HepG2 (cell line): ENCODE results near the gene EYA2. TPM values are rescaled to one million over a fixed set of nuclear protein-coding genes. Genes with fewer than 3 reads are reported as not detected.

Experiments
- ARID2 ChIP-seq: sonication (generic); formaldehyde crosslinking; IDR thresholded peaks from 2 replicates; pipeline ENCODE4 v1.8.1; 2022; ENCODE audit warnings: mild to moderate bottlenecking, missing genetic modification reagents, borderline replicate concordance
- EZH2 ChIP-seq: conservative IDR thresholded peaks from 2 replicates; pipeline ENCODE4 v1.6.1; 2012; ENCODE audit warnings: mild to moderate bottlenecking, low read depth, low read length, moderate library complexity
- IRX3 ChIP-seq: sonication (generic); formaldehyde crosslinking; IDR thresholded peaks from 2 replicates; pipeline ENCODE4 v1.8.1; 2023; ENCODE audit warnings: mild to moderate bottlenecking, low read depth, missing genetic modification reagents, borderline replicate concordance
- MATR3 ChIP-seq: sonication (generic); formaldehyde crosslinking; IDR thresholded peaks from 2 replicates; pipeline ENCODE4 v1.4.0; 2020; ENCODE audit warnings: missing genetic modification reagents
- NCOR1 ChIP-seq: fragments of 200-600 bp; sonication (generic); IDR thresholded peaks from 2 replicates; pipeline ENCODE4 v1.7.0; 2017; ENCODE audit warnings: antibody characterized with exemption, low read length, borderline replicate concordance
- SETDB1 ChIP-seq: sonication (generic); formaldehyde crosslinking; IDR thresholded peaks from 2 replicates; pipeline ENCODE4 v1.5.1; 2020; ENCODE audit warnings: missing genetic modification reagents, mild to moderate bottlenecking, borderline replicate concordance
- THAP11 ChIP-seq: IDR thresholded peaks from 2 replicates; pipeline ENCODE4 v1.6.1; 2016; ENCODE audit warnings: missing biosample characterization, missing genetic modification reagents
- TSC22D2 ChIP-seq: sonication (generic); formaldehyde crosslinking; IDR thresholded peaks from 2 replicates; pipeline ENCODE4 v1.5.1; 2020; ENCODE audit warnings: missing genetic modification reagents, mild to moderate bottlenecking, borderline replicate concordance
- ZFAT ChIP-seq: sonication (generic); formaldehyde crosslinking; conservative IDR thresholded peaks from 2 replicates; pipeline ENCODE4 v1.8.1; 2023; ENCODE audit warnings: missing genetic modification reagents, inconsistent platforms
- ZNF607 ChIP-seq: sonication (generic); formaldehyde crosslinking; IDR thresholded peaks from 2 replicates; pipeline ENCODE4 v1.5.1; 2020; ENCODE audit warnings: missing genetic modification reagents, mild to moderate bottlenecking, borderline replicate concordance
- ZNF614 ChIP-seq: IDR thresholded peaks from 2 replicates; pipeline ENCODE4 v1.6.1; 2018; ENCODE audit warnings: missing biosample characterization, missing genetic modification reagents, inconsistent platforms, borderline replicate concordance
- ZNF674 ChIP-seq: sonication (generic); formaldehyde crosslinking; IDR thresholded peaks from 2 replicates; pipeline ENCODE4 v1.5.0; 2020; ENCODE audit warnings: low read depth, mild to moderate bottlenecking, missing genetic modification reagents
- ZNF75D ChIP-seq: sonication (generic); formaldehyde crosslinking; IDR thresholded peaks from 2 replicates; pipeline ENCODE4 v1.8.1; 2023; ENCODE audit warnings: missing genetic modification reagents, mild to moderate bottlenecking, borderline replicate concordance
- ZSCAN30 ChIP-seq: sonication (generic); formaldehyde crosslinking; IDR thresholded peaks from 2 replicates; pipeline ENCODE4 v1.5.0; 2020; ENCODE audit warnings: mild to moderate bottlenecking, missing genetic modification reagents
- polyA plus RNA-seq, 8 experiments: library from polyadenylated mRNA; depleted of rRNA in 3 of 8; stranded (reverse) in 7 of 8; unstranded in 1 of 8; fragments of >200 nt; fragmentation: Illumina TruSeq in 4 of 8; extraction: Trizol in 4 of 8; gene quantifications; 2 replicates each; pipeline versions ENCODE4 v1.2.1 to v1.2.3, GENCODE V29; 2011 to 2016; ENCODE audit warnings: low read depth in 4 of 8, missing spikeins in 1 of 8, mixed read lengths in 1 of 8; ENCODE audit not compliant: insufficient read depth in 1 of 8
- total RNA-seq, 5 experiments: library from RNA; depleted of rRNA; stranded (reverse); fragments of >200 nt; fragmentation: Illumina TruSeq; extraction: Trizol; gene quantifications; 2 replicates each; pipeline ENCODE4 v1.2.3, GENCODE V29; 2016; ENCODE audit warnings: low read depth in 1 of 5
- TF ChIP-seq, protein P1 (sequence below): sonication (generic); formaldehyde crosslinking; conservative IDR thresholded peaks from 2 replicates; pipeline ENCODE4 v1.4.0; 2020; ENCODE audit warnings: mild to moderate bottlenecking, missing genetic modification reagents, moderate library complexity
- TF ChIP-seq, protein P2 (sequence below): sonication (generic); formaldehyde crosslinking; IDR thresholded peaks from 2 replicates; pipeline ENCODE4 v1.5.1; 2020; ENCODE audit warnings: missing genetic modification reagents, mild to moderate bottlenecking, borderline replicate concordance
- TF ChIP-seq, protein P3 (sequence below): IDR thresholded peaks from 2 replicates; pipeline ENCODE4 v1.6.1; 2016; ENCODE audit warnings: low read depth
- TF ChIP-seq, protein P4 (sequence below): sonication (generic); formaldehyde crosslinking; IDR thresholded peaks from 2 replicates; pipeline ENCODE4 v1.5.0; 2020; ENCODE audit warnings: mild to moderate bottlenecking, missing genetic modification reagents
- TF ChIP-seq, protein P5 (sequence below): sonication (generic); formaldehyde crosslinking; IDR thresholded peaks from 2 replicates; pipeline ENCODE4 v1.8.1; 2023; ENCODE audit warnings: mild to moderate bottlenecking, missing genetic modification reagents, borderline replicate concordance
- TF ChIP-seq, protein P6 (sequence below): sonication (generic); formaldehyde crosslinking; IDR thresholded peaks from 2 replicates; pipeline ENCODE4 v1.4.0; 2020; ENCODE audit warnings: mild to moderate bottlenecking, missing genetic modification reagents

Gene EYA2
- total and polyA plus RNA-seq, 2 of the 13 experiments (the other 11 are each of a cell fraction or from before 2014, with no cell fraction given), result not detected

DNA sequence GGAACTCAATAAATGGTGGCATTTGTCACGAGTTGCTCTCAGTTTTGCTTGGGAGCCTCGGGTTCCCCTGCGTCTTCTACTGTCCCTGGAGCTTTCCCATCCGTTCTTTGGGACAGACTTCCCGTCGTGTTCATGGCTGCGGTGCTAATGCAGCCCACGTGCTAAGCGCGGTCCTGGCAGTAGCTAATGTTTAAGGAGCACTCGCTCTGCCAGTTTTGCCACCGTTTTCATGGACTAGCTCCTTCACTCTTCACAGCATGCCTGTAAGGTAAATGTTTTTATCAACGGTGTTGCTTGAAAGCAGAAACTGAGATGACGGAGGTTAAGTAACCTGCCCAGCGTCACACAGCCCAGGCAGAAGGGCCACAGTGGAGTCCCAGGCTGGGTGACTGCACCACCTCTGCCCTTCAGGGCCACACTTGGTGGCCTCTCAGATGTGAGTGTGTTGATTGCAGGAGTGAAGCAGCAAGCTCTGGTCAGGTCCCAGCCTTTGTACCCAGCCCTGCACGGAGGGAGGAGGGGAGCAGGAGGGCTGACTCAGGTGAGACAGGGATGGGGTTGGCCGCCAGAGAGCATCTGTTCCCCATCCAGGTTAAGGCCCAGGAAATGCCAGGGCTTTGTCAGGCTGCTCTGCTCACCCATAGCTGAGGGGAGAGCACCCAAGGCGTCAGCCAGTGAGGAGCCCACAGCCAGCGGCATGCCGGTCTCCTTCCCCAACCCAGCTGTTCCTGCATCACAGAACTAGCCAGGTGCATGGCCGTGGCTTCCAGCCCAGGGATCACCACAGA, 280.0 kb downstream of the EYA2 start (continued):
- TF ChIP-seq, protein P1, sequence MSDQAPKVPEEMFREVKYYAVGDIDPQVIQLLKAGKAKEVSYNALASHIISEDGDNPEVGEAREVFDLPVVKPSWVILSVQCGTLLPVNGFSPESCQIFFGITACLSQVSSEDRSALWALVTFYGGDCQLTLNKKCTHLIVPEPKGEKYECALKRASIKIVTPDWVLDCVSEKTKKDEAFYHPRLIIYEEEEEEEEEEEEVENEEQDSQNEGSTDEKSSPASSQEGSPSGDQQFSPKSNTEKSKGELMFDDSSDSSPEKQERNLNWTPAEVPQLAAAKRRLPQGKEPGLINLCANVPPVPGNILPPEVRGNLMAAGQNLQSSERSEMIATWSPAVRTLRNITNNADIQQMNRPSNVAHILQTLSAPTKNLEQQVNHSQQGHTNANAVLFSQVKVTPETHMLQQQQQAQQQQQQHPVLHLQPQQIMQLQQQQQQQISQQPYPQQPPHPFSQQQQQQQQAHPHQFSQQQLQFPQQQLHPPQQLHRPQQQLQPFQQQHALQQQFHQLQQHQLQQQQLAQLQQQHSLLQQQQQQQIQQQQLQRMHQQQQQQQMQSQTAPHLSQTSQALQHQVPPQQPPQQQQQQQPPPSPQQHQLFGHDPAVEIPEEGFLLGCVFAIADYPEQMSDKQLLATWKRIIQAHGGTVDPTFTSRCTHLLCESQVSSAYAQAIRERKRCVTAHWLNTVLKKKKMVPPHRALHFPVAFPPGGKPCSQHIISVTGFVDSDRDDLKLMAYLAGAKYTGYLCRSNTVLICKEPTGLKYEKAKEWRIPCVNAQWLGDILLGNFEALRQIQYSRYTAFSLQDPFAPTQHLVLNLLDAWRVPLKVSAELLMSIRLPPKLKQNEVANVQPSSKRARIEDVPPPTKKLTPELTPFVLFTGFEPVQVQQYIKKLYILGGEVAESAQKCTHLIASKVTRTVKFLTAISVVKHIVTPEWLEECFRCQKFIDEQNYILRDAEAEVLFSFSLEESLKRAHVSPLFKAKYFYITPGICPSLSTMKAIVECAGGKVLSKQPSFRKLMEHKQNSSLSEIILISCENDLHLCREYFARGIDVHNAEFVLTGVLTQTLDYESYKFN (CRISPR knock-in tag), result no peak
- TF ChIP-seq TSC22D2 (no peak), NCOR1 (no peak), ARID2 (CRISPR knock-in tag) (no peak), EZH2 (no peak), ZNF607 (CRISPR knock-in tag) (no peak), ZSCAN30 (CRISPR knock-in tag) (no peak), ZFAT (no peak), SETDB1 (CRISPR knock-in tag) (no peak), ZNF674 (CRISPR knock-in tag) (no peak), ZNF75D (CRISPR knock-in tag) (no peak), IRX3 (CRISPR knock-in tag) (no peak), ZNF614 (no peak), MATR3 (CRISPR knock-in tag) (no peak), THAP11 (no peak)
- TF ChIP-seq, protein P2, sequence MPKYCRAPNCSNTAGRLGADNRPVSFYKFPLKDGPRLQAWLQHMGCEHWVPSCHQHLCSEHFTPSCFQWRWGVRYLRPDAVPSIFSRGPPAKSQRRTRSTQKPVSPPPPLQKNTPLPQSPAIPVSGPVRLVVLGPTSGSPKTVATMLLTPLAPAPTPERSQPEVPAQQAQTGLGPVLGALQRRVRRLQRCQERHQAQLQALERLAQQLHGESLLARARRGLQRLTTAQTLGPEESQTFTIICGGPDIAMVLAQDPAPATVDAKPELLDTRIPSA (CRISPR knock-in tag), result no peak
- TF ChIP-seq, protein P3, sequence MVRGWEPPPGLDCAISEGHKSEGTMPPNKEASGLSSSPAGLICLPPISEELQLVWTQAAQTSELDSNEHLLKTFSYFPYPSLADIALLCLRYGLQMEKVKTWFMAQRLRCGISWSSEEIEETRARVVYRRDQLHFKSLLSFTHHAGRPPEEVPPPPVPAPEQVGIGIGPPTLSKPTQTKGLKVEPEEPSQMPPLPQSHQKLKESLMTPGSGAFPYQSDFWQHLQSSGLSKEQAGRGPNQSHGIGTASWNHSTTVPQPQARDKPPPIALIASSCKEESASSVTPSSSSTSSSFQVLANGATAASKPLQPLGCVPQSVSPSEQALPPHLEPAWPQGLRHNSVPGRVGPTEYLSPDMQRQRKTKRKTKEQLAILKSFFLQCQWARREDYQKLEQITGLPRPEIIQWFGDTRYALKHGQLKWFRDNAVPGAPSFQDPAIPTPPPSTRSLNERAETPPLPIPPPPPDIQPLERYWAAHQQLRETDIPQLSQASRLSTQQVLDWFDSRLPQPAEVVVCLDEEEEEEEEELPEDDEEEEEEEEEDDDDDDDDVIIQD (CRISPR knock-in tag), result no peak
- TF ChIP-seq, protein P4, sequence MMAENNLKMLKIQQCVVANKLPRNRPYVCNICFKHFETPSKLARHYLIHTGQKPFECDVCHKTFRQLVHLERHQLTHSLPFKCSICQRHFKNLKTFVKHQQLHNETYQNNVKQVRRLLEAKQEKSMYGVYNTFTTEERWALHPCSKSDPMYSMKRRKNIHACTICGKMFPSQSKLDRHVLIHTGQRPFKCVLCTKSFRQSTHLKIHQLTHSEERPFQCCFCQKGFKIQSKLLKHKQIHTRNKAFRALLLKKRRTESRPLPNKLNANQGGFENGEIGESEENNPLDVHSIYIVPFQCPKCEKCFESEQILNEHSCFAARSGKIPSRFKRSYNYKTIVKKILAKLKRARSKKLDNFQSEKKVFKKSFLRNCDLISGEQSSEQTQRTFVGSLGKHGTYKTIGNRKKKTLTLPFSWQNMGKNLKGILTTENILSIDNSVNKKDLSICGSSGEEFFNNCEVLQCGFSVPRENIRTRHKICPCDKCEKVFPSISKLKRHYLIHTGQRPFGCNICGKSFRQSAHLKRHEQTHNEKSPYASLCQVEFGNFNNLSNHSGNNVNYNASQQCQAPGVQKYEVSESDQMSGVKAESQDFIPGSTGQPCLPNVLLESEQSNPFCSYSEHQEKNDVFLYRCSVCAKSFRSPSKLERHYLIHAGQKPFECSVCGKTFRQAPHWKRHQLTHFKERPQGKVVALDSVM, result no peak
- TF ChIP-seq, protein P5, sequence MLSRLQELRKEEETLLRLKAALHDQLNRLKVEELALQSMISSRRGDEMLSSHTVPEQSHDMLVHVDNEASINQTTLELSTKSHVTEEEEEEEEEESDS (CRISPR knock-in tag), result no peak
- TF ChIP-seq, protein P6, sequence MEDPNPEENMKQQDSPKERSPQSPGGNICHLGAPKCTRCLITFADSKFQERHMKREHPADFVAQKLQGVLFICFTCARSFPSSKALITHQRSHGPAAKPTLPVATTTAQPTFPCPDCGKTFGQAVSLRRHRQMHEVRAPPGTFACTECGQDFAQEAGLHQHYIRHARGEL (CRISPR knock-in tag), result 0 out of 2 replicates have a peak, but pooled peaks have one; percentile 16
